HG03139 (cell line): ENCODE results near the gene KCNAB1.
"Not testable (repeated sequence)": the region's sequence is repeated elsewhere in the genome, so short reads cannot be mapped to it uniquely, and the experiment has no call there.

Source experiments
- ATAC-seq: cut with Tn5 transposase; IDR thresholded peaks from one replicate; pipeline ENCODE4 v1.9.1; 2021; ENCODE audit not compliant: unreplicated experiment

Gene KCNAB1

GRCh38 chr3:156216216-156216615, 95.8 kb downstream of the KCNAB1 start:
- no peak for ATAC-seq

DNA sequence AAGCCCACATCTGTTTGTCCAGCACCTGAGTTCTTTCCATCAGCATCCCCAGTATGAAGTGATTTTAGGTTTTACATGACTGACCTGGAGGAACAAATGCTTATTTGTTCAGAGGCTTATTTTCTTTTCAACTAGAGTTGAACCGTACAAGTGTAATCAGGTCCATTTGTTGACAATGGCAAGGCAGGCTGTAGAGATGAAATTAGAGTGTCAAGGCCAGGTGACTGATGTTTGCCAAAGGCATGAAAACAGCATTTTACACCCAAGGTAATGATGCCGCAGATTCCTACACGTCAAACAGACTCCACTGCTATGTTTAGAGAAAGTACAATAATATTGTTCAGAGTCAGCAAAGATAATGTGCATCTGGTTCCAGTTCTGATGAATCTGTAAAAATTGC, 96.5 kb downstream of the KCNAB1 start:
- ATAC-seq = no peak

GRCh38 chr3:156217674-156218352, 97.4 kb downstream of the KCNAB1 start:
- ATAC-seq = no peak

GRCh38 chr3:156218353-156218744, 98.0 kb downstream of the KCNAB1 start:
- no peak for ATAC-seq

DNA sequence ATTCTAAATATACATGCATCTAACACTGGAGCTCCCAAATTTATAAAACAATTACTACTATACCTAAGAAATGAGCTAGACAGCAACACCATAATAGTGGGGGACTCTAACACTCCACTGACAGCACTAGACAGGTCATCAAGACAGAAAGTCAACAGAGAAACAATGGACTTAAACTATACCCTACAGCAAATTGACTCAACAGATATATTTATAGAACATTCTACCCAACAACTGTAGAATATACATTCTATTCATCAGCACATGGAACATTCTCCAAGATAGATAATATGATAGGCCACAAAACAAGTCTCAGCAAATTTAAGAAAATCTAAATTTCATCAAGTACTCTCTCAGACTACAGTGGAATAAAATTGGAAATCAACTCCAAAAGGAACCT, 102.0 kb downstream of the KCNAB1 start:
- ATAC-seq = not testable (repeated sequence)

DNA sequence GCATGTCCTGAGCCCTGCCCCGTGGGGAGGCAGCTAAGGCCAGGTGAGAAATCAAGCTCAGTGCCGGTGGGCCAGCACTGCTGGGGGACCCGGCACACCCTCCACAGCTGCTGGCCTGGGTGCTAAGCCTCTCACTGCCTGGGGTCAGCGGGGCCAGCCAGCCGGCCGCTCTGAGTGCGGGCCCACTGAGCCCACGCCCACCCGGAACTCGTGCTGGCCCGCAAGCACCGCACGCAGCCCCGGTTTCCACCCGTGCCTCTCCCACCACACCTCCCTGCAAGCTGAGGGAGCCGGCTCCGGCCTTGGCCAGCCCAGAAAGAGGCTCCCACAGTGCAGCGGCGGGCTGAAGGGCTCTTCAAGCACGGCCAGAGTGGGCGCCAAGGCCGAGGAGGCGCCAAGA, 103.7 kb downstream of the KCNAB1 start:
- not testable (repeated sequence) for ATAC-seq

GRCh38 chr3:156226676-156227420, 106.5 kb downstream of the KCNAB1 start:
- ATAC-seq = no peak

GRCh38 chr3:156227704-156228103, 107.3 kb downstream of the KCNAB1 start:
- ATAC-seq = no peak

- no peak for ATAC-seq
Observed at GRCh38 chr3:156230278-156230900, 110.0 kb downstream of the KCNAB1 start.

- ATAC-seq = not testable (repeated sequence)
Observed at GRCh38 chr3:156231221-156231620, 110.8 kb downstream of the KCNAB1 start.

DNA sequence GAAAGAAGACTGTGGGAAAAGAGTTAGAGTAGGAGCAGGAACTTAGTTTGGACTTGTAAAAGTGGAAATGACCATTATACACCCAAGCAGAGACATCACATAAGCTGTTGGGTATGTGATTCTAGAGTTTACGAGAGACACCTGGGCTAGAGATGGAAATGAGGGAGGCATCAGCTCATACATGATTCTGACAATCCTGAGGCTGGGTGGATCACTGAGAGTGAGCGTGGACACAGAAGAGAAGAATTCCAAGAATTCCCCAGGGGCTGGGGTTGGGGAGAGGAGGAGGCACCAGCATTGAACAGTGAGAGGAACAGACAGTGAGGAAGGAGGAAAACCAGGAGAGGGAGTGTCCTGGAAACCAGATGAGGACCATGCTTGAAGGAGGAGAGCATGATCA, 113.5 kb downstream of the KCNAB1 start:
- no peak for ATAC-seq

DNA sequence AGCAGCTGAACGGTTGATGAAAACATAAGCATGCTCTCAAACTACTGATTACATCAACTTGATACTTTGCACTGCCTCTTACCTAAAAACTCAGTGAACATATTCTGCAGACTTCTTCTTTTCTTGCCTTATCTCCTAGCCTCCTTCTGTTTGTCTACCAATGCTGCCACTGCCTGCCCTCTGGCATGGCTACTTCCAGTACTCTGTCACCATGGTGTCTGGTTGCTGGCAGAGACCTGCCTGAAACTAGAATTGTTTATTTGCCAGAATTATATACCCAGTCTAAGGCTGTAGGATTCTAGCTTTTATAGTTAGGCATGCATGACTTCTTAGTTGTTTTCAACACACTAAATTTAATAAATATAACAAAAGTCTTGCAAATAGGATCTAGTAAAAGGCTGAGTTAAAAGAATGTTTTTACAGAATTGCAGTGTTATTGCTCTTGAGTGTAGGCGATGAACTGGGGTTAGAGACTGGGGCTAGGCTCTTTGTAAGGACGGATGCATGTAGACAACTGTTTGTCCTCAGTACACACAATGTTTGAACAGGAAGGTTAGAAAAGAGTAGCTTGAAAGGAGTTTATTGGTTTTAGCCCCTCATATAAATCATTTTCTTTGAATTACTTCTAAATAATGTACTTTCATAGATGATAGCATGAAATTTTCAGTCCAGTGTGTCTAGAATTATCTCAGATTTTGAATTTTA, 116.3 kb downstream of the KCNAB1 start:
- no peak for ATAC-seq

DNA sequence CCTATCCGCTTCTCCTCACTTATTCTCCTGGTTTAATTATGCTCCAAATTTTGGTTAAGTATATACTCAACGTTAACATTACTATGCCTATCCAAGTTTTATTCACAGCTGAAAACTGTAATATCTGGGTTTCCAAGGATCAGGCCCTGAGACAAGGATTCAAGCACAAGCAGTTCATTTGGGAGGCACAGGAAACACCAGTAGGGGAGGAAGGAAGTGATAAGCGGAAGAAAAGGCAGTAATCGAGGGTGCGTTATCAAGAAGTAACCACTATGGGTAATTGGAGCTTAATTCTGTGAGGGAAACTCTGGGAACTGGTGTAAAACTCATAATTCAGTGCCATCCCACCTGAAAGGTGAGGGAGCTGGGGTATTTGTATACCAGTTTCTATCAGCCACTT, 120.3 kb downstream of the KCNAB1 start:
- no peak for ATAC-seq

DNA sequence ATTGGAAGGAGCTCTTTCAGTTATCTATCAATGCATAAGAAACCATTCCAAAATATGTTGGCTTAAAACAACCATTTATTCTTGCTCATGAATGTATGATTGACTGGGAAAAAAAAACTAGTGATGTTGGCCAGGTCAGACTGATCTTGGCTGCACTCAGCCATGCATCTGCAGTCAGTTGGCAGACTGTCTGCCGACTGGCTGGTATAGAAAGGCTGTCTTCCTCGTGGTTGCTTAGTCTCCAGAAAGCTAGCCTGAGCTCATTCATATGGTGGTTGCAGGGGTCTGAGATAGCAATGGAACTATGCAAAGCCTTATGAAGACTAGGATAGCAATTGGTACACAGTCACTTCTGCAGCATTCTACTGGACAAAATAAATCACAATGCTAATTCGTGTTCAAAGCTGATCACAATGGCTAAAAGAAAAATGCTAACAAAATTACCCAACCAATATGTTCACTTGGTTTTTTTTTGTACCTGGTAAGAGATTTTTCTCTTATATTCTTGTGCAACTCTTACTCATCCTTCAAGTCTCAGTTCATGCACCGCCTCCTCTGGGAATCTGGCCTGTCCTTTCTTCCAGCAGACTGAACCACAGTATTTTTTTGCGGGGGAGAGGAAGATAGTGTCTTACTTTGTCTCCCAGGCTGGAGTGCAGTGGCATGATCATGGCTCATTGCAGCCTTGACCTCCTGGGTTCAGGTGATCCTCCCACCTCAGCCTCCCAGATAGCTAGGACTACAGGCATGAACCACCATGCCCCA, 126.8 kb downstream of the KCNAB1 start:
- ATAC-seq = no peak

DNA sequence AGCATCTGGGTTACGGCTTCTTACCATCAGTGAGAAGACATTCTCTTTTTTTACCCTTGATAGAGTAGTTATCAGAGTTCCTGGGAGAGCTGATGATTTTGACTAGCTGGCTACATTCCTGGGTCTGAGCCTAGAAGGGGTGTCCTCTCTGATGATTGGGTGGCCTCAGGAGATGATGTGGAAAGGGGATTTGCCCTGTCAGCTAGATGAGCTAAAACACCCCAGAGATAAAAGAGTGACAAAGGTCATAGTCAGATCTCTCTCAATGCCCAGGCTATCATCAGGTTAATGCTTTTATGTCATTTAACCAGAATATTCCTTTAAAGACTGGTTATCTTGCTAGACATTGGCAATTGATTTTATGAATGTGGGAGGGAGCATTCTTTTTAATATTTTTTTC, 130.2 kb downstream of the KCNAB1 start:
- no peak for ATAC-seq

GRCh38 chr3:156251424-156251823, 131.0 kb downstream of the KCNAB1 start:
- no peak for ATAC-seq

DNA sequence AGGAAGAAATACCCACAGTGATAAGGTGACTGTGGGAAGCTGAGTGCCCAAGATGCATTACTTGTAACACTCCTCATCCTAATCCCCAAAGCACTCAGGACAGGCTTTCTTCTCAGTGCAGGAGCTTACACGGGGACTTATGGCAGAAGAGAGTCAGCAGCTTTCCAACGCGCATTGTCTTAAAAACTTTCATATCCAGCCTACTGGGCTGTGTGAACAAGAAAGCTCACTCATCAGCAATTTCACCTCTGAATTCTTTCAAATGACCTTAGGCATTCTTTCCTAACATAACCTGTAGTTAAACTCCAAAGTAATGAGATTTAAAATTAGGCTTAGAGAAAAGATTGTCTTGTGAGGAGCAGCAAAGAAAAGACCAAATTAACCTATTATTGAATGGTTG, 132.3 kb downstream of the KCNAB1 start:
- no peak for ATAC-seq

GRCh38 chr3:156253150-156253549, 132.8 kb downstream of the KCNAB1 start:
- no peak for ATAC-seq

- no peak for ATAC-seq
Observed at GRCh38 chr3:156256256-156256655, 135.9 kb downstream of the KCNAB1 start.

- no peak for ATAC-seq
Observed at GRCh38 chr3:156256945-156257344, 136.6 kb downstream of the KCNAB1 start.

DNA sequence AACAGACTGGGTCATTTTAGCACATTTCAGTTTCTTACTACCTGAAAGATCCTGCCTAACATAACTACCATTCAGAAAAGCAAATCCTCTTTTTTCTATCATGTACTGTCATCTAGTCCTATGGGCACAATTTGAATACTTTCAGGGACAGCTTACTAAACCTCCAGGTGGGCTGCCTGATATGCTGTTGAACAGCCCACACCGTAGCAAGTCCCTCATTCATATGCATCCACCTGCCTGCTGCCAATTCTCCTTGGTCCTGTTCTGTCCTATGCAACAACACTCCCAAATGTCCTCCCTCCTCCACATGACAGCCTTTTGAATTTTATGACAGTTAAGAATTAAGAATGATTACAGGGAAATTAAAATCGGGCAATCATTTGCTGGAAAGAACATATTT, 137.9 kb downstream of the KCNAB1 start:
- ATAC-seq = no peak
